SH-SY5Y (cell line): Measurements from ENCODE around the gene FOXS1.

ENCODE experiments used
- GATA2 ChIP-seq: IDR thresholded peaks from 2 replicates; pipeline ENCODE4 v1.6.1; 2011; ENCODE audit warnings: mild to moderate bottlenecking, low read depth, low read length
- GATA3 ChIP-seq: IDR thresholded peaks from 2 replicates; pipeline ENCODE4 v1.6.1; 2011; ENCODE audit warnings: low read depth, mild to moderate bottlenecking, low read length, moderate library complexity

FOXS1 gene

GRCh38 chr20:31853481-31853880 lies 8.1 kb upstream of the FOXS1 start:
- TF ChIP-seq GATA3 (no peak), GATA2 (no peak)

- TF ChIP-seq GATA3 (no peak), GATA2 (no peak)
These were observed 6.0 kb upstream of the FOXS1 start for GRCh38 chr20:31851240-31851955.

- TF ChIP-seq GATA3: no peak
- no peak for TF ChIP-seq GATA2
These were observed 4.0 kb upstream of the FOXS1 start for GRCh38 chr20:31849306-31849930.

- TF ChIP-seq GATA3 (no peak), GATA2 (no peak)
These were observed 2.9 kb upstream of the FOXS1 start for GRCh38 chr20:31848088-31848999.

- TF ChIP-seq GATA2: no peak
- TF ChIP-seq GATA3: no peak
These were observed 1.4 kb upstream of the FOXS1 start for GRCh38 chr20:31846793-31847138.

GRCh38 chr20:31844737-31845299 lies 586 bp downstream of the FOXS1 start:
- TF ChIP-seq GATA2 (no peak), GATA3 (no peak)

- TF ChIP-seq GATA2 (no peak), GATA3 (no peak)
These were observed 1.5 kb downstream of the FOXS1 start for GRCh38 chr20:31843881-31844280.

GRCh38 chr20:31843288-31843687 lies 2.1 kb downstream of the FOXS1 start:
- TF ChIP-seq GATA2 (no peak), GATA3 (no peak)

- no peak for TF ChIP-seq GATA3
- no peak for TF ChIP-seq GATA2
These were observed 2.8 kb downstream of the FOXS1 start for GRCh38 chr20:31842471-31843157.

GRCh38 chr20:31841928-31842327 lies 3.5 kb downstream of the FOXS1 start:
- TF ChIP-seq GATA3 (no peak), GATA2 (no peak)

- TF ChIP-seq GATA2: no peak
- TF ChIP-seq GATA3: no peak
These were observed 4.2 kb downstream of the FOXS1 start for GRCh38 chr20:31840906-31841816.

- TF ChIP-seq GATA3: no peak
- TF ChIP-seq GATA2: no peak
These were observed 5.5 kb downstream of the FOXS1 start for GRCh38 chr20:31839782-31840487.
